H1 (cell line): ENCODE data around the gene ADCY7.

ENCODE experiments used
- CHD2 ChIP-seq: IDR thresholded peaks from 2 replicates; pipeline ENCODE4 v1.6.1; 2012; ENCODE audit warnings: low read length, improper control_type of control experiment
- CTCF ChIP-seq, 3 experiments: IDR thresholded peaks; 1 replicate in 2 of 3; 2 replicates in 1 of 3; pipeline versions ENCODE4 v1.5.1 to v1.6.1; 2011; ENCODE audit warnings: low read length in 3 of 3, mild to moderate bottlenecking in 3 of 3, inconsistent platforms in 2 of 3, low read depth in 1 of 3, moderate library complexity in 1 of 3; ENCODE audit not compliant: insufficient read depth in 1 of 3; ENCODE audit errors: control extremely low read depth in 1 of 3
- E2F6 ChIP-seq: IDR thresholded peaks from 2 replicates; pipeline ENCODE4 v1.6.1; 2012; ENCODE audit warnings: inconsistent platforms
- EGR1 ChIP-seq: IDR thresholded peaks from 2 replicates; pipeline ENCODE4 v1.6.1; 2011; ENCODE audit warnings: low read depth, low read length, borderline replicate concordance
- NRF1 ChIP-seq: IDR thresholded peaks from 2 replicates; pipeline ENCODE4 v1.6.1; 2011; ENCODE audit warnings: mild to moderate bottlenecking, low read depth, low read length, improper control_type of control experiment
- POLR2A ChIP-seq, 2 experiments: IDR thresholded peaks; 1 replicate in 1 of 2; 2 replicates in 1 of 2; pipeline ENCODE4 v1.6.1; 2011; ENCODE audit warnings: low read depth in 2 of 2, low read length in 2 of 2, mild to moderate bottlenecking in 2 of 2; ENCODE audit errors: control extremely low read depth in 1 of 2
- SAP30 ChIP-seq: fragments of 300-600 bp; sonication (generic); IDR thresholded peaks from 2 replicates; pipeline ENCODE4 v1.7.1; 2012; ENCODE audit warnings: low read length, moderate library complexity, mild to moderate bottlenecking, inconsistent platforms; ENCODE audit not compliant: insufficient read depth, insufficient replicate concordance
- TEAD4 ChIP-seq: IDR thresholded peaks from 2 replicates; pipeline ENCODE4 v1.6.1; 2012; ENCODE audit warnings: low read depth, low read length, inconsistent platforms, mixed read lengths

GRCh38 chr16:50246299-50247122 lies 19.8 kb upstream of the ADCY7 start:
- TF ChIP-seq EGR1 (no peak), NRF1 (no peak), POLR2A (IDR thresholded peaks at IDR 0.05; ENCODE audit: control extremely low read depth in 1 of 2, low read depth in 2 of 2, low read length in 2 of 2) (no peak), CTCF (IDR thresholded peaks at IDR 0.05; ENCODE audit: control extremely low read depth in 1 of 3, insufficient read depth in 1 of 3, low read depth in 1 of 3, low read length in 3 of 3) (no peak), SAP30 (no peak), TEAD4 (no peak), E2F6 (no peak), CHD2 (no peak)
